ENCODE data around the gene CFAP410.

CFAP410 gene

GRCh38 chr21:44332383-44332782 lies 6.8 kb downstream of the CFAP410 start:
- no peak overlapping the region for H3K4me3 ChIP-seq (ENCODE audit: low read depth, low read length)
- no peak for DNase-seq (ENCODE audit: low read depth)
- TF ChIP-seq MYC (IDR thresholded peaks at IDR 0.05; ENCODE audit: low read depth, low read length) (no peak), POLR2A (IDR thresholded peaks at IDR 0.05; ENCODE audit: extremely low read depth, insufficient read length) (no peak), CTCF (IDR thresholded peaks at IDR 0.05; ENCODE audit: low read depth, low read length) (no peak), MAX (IDR thresholded peaks at IDR 0.05; ENCODE audit: low read depth, low read length) (no peak)

GRCh38 chr21:44331650-44332307 lies 7.4 kb downstream of the CFAP410 start:
- DNase-seq (ENCODE audit: low read depth), result peak; percentile 36
- no peak overlapping the region for H3K4me3 ChIP-seq (ENCODE audit: low read depth, low read length)
- no peak for TF ChIP-seq POLR2A (IDR thresholded peaks at IDR 0.05; ENCODE audit: extremely low read depth, insufficient read length)
- peak; percentile 69 for TF ChIP-seq MAX (IDR thresholded peaks at IDR 0.05; ENCODE audit: low read depth, low read length)

- DNase-seq (ENCODE audit: low read depth), result no peak
- H3K4me3 ChIP-seq (ENCODE audit: low read depth, low read length), result no peak overlapping the region
- TF ChIP-seq MYC (IDR thresholded peaks at IDR 0.05; ENCODE audit: low read depth, low read length), result no peak
- no peak for TF ChIP-seq CTCF (IDR thresholded peaks at IDR 0.05; ENCODE audit: low read depth, low read length)
- no peak for TF ChIP-seq POLR2A (IDR thresholded peaks at IDR 0.05; ENCODE audit: extremely low read depth, insufficient read length)
- TF ChIP-seq MAX (IDR thresholded peaks at IDR 0.05; ENCODE audit: low read depth, low read length), result no peak
Observed at GRCh38 chr21:44331209-44331608, 8.0 kb downstream of the CFAP410 start.

GRCh38 chr21:44330698-44331097 lies 8.5 kb downstream of the CFAP410 start:
- TF ChIP-seq CTCF (IDR thresholded peaks at IDR 0.05; ENCODE audit: low read depth, low read length) (no peak), POLR2A (IDR thresholded peaks at IDR 0.05; ENCODE audit: extremely low read depth, insufficient read length) (no peak), MAX (IDR thresholded peaks at IDR 0.05; ENCODE audit: low read depth, low read length) (no peak), MYC (IDR thresholded peaks at IDR 0.05; ENCODE audit: low read depth, low read length) (no peak)
- H3K4me3 ChIP-seq (ENCODE audit: low read depth, low read length), result no peak overlapping the region

GRCh38 chr21:44329971-44330681 lies 9.1 kb downstream of the CFAP410 start:
- no peak overlapping the region for H3K4me3 ChIP-seq (ENCODE audit: low read depth, low read length)
- TF ChIP-seq POLR2A (IDR thresholded peaks at IDR 0.05; ENCODE audit: extremely low read depth, insufficient read length), result no peak
- TF ChIP-seq MYC (IDR thresholded peaks at IDR 0.05; ENCODE audit: low read depth, low read length), result no peak
- no peak for TF ChIP-seq CTCF (IDR thresholded peaks at IDR 0.05; ENCODE audit: low read depth, low read length)
- no peak for TF ChIP-seq MAX (IDR thresholded peaks at IDR 0.05; ENCODE audit: low read depth, low read length)
- no peak for DNase-seq (ENCODE audit: low read depth)

More at GRCh38 chr21:44330698-44331097, 8.5 kb downstream of the CFAP410 start:
- no peak for DNase-seq (ENCODE audit: low read depth)
